HEK293T (cell line): ENCODE results near the gene YAF2.
"Not testable (repeated sequence)": the region's sequence is repeated elsewhere in the genome, so short reads cannot be mapped to it uniquely, and the experiment has no call there.

Experiments
- CTCF ChIA-PET: fragments of 350-600 bp; formaldehyde crosslinking; extraction: SDS; loops from one replicate; lab custom pipeline; 2021; ENCODE audit warnings: antibody characterized with exemption, inconsistent platforms; lab: Yijun Ruan, JAX
- POLR2A ChIA-PET: fragments of 350-600 bp; formaldehyde crosslinking; extraction: SDS; loops from one replicate; lab custom pipeline; 2020; ENCODE audit warnings: antibody characterized with exemption, inconsistent platforms; lab: Yijun Ruan, JAX
- DNase-seq: peaks from one replicate; pipeline ENCODE4 v3.0.0; 2012; ENCODE audit warnings: mixed read lengths; ENCODE audit errors: extremely low spot score
- ARNT ChIP-seq: fragments of 450-650 bp; IDR thresholded peaks from 2 replicates; pipeline ENCODE4 v1.6.1; 2017; ENCODE audit warnings: mild to moderate bottlenecking
- BHLHE40 ChIP-seq: fragments of 450-650 bp; IDR thresholded peaks from 2 replicates; pipeline ENCODE4 v1.6.1; 2016; ENCODE audit warnings: mild to moderate bottlenecking, moderate library complexity, borderline replicate concordance
- CTBP1 ChIP-seq: fragments of 450-650 bp; IDR thresholded peaks from 2 replicates; pipeline ENCODE4 v1.6.1; 2016; ENCODE audit warnings: borderline replicate concordance
- ELF4 ChIP-seq: fragments of 450-650 bp; IDR thresholded peaks from 2 replicates; pipeline ENCODE4 v1.6.1; 2017; ENCODE audit warnings: antibody characterized with exemption
- FOXA1 ChIP-seq: fragments of 450-650 bp; IDR thresholded peaks from 2 replicates; pipeline ENCODE4 v1.6.1; 2016; ENCODE audit warnings: mild to moderate bottlenecking
- FOXK2 ChIP-seq: fragments of 450-650 bp; IDR thresholded peaks from 2 replicates; pipeline ENCODE4 v1.6.1; 2016; ENCODE audit warnings: mild to moderate bottlenecking
- FOXM1 ChIP-seq: fragments of 450-650 bp; IDR thresholded peaks from 2 replicates; pipeline ENCODE4 v1.6.1; 2017; ENCODE audit warnings: mild to moderate bottlenecking, borderline replicate concordance
- HDGF ChIP-seq: fragments of 450-650 bp; IDR thresholded peaks from 2 replicates; pipeline ENCODE4 v1.6.1; 2017; ENCODE audit warnings: antibody characterized with exemption, borderline replicate concordance
- L3MBTL2 ChIP-seq: fragments of 450-650 bp; conservative IDR thresholded peaks from 2 replicates; pipeline ENCODE4 v1.6.1; 2016; ENCODE audit warnings: mild to moderate bottlenecking
- LEF1 ChIP-seq: fragments of 450-650 bp; IDR thresholded peaks from 2 replicates; pipeline ENCODE4 v1.6.1; 2017; ENCODE audit warnings: mild to moderate bottlenecking, borderline replicate concordance
- NFRKB ChIP-seq: fragments of 450-650 bp; IDR thresholded peaks from 2 replicates; pipeline ENCODE4 v1.6.1; 2016; ENCODE audit warnings: mild to moderate bottlenecking, moderate library complexity
- PKNOX1 ChIP-seq: fragments of 450-650 bp; IDR thresholded peaks from 2 replicates; pipeline ENCODE4 v1.6.1; 2016
- SP1 ChIP-seq: fragments of 450-650 bp; IDR thresholded peaks from 2 replicates; pipeline ENCODE4 v1.6.1; 2017
- SUZ12 ChIP-seq: fragments of 450-650 bp; IDR thresholded peaks from 2 replicates; pipeline ENCODE4 v1.6.1; 2016; ENCODE audit warnings: mild to moderate bottlenecking
- TARDBP ChIP-seq: fragments of 450-650 bp; IDR thresholded peaks from 2 replicates; pipeline ENCODE4 v1.6.1; 2016
- ZNF384 ChIP-seq: fragments of 450-650 bp; IDR thresholded peaks from 2 replicates; pipeline ENCODE4 v1.6.1; 2016

Gene YAF2

GRCh38 chr12:42216737-42217136 lies 21.3 kb downstream of the YAF2 start:
- TF ChIP-seq SUZ12 (no peak), LEF1 (no peak)
- DNase-seq: no peak
- ChIA-PET POLR2A (no interaction called here), CTCF (no interaction called here)

GRCh38 chr12:42215759-42216158 lies 22.3 kb downstream of the YAF2 start:
- POLR2A ChIA-PET, DNase-seq, CTCF ChIA-PET: not testable (repeated sequence)

GRCh38 chr12:42213954-42214426 lies 24.1 kb downstream of the YAF2 start:
- TF ChIP-seq ZNF384: no peak
- TF ChIP-seq CTBP1: no peak
- TF ChIP-seq HDGF: no peak
- TF ChIP-seq SP1: no peak
- TF ChIP-seq ELF4: no peak
- no peak for TF ChIP-seq TARDBP
- TF ChIP-seq SUZ12: no peak
- no peak for TF ChIP-seq FOXM1
- TF ChIP-seq FOXA1: no peak
- TF ChIP-seq L3MBTL2: no peak
- no peak for TF ChIP-seq LEF1
- no peak for TF ChIP-seq ARNT
- TF ChIP-seq PKNOX1: no peak
- TF ChIP-seq BHLHE40: no peak
- CTCF ChIA-PET: no interaction called here
- no peak for DNase-seq
- POLR2A ChIA-PET: no interaction called here

GRCh38 chr12:42213023-42213422 lies 25.0 kb downstream of the YAF2 start:
- ChIA-PET CTCF (no interaction called here), POLR2A (no interaction called here)
- TF ChIP-seq BHLHE40 (no peak), CTBP1 (no peak)
- DNase-seq: peak; percentile 16

- TF ChIP-seq L3MBTL2 (no peak), NFRKB (no peak), FOXK2 (no peak), FOXA1 (no peak), SP1 (no peak)
- ChIA-PET POLR2A (no interaction called here), CTCF (no interaction called here)
- no peak for DNase-seq
Measured at GRCh38 chr12:42208574-42208973, 29.5 kb downstream of the YAF2 start.

- TF ChIP-seq SP1 (no peak), TARDBP (no peak), FOXM1 (no peak), ELF4 (no peak)
- POLR2A ChIA-PET: no interaction called here
- CTCF ChIA-PET: interaction anchor here (0.7 kb wide), 1 partner anchor 198 kb away, joined by 5 read pairs; no protein-coding TSS in a partner anchor
- no peak for DNase-seq
Measured at GRCh38 chr12:42204819-42205218, 33.2 kb downstream of the YAF2 start.

GRCh38 chr12:42204362-42204761 lies 33.7 kb downstream of the YAF2 start:
- CTCF ChIA-PET: no interaction called here
- POLR2A ChIA-PET: no interaction called here
- no peak for DNase-seq
- TF ChIP-seq FOXA1: no peak

GRCh38 chr12:42201063-42201462 lies 37.0 kb downstream of the YAF2 start:
- no peak for DNase-seq
- CTCF ChIA-PET: no interaction called here
- POLR2A ChIA-PET: no interaction called here
- TF ChIP-seq L3MBTL2 (no peak), FOXM1 (no peak), ZNF384 (no peak), FOXK2 (no peak)

GRCh38 chr12:42199007-42199406 lies 39.0 kb downstream of the YAF2 start:
- ChIA-PET CTCF (no interaction called here), POLR2A (no interaction called here)
- DNase-seq: no peak
- TF ChIP-seq HDGF (no peak), ELF4 (no peak), PKNOX1 (no peak)
